RWPE1 (cell line): Measurements from ENCODE around the gene TPO.

Experiments
- CTCF ChIA-PET: fragments of 350-600 bp; sonication (Branson Sonifier 250); formaldehyde crosslinking; extraction: SDS; loops from one replicate; lab custom pipeline; 2021; lab: Yijun Ruan, JAX
- POLR2A ChIA-PET: fragments of 400-600 bp; formaldehyde crosslinking; extraction: SDS; loops from one replicate; lab custom pipeline; 2020; ENCODE audit warnings: antibody characterized with exemption; ENCODE audit not compliant: low non-redundant PET; lab: Yijun Ruan, JAX
- DNase-seq: peaks from one replicate; pipeline ENCODE4 v3.0.0; 2012; ENCODE audit warnings: low spot score
- H3K27ac ChIP-seq: fragments of 450-650 bp; 2 replicates; pipeline ENCODE4 v1.5.1; 2017
- CTCF ChIP-seq: fragments of 450-650 bp; conservative IDR thresholded peaks from 2 replicates; pipeline ENCODE4 v1.5.1; 2017; ENCODE audit warnings: low read depth, mild to moderate bottlenecking

The TPO gene

GRCh38 chr2:1538663-1539062, 125.4 kb downstream of the TPO start:
- CTCF ChIA-PET = interaction anchor here (0.8 kb wide), 1 partner anchor 1481 kb away, joined by 3 read pairs; no protein-coding TSS in a partner anchor
- DNase-seq = peak; percentile 25
- no peak for TF ChIP-seq CTCF

GRCh38 chr2:1539441-1539840, 126.2 kb downstream of the TPO start:
- ChIA-PET POLR2A (no interaction called here), CTCF (no interaction called here)
- H3K27ac ChIP-seq = no peak overlapping the region
- TF ChIP-seq CTCF = no peak
- DNase-seq = no peak

More at GRCh38 chr2:1538663-1539062, 125.4 kb downstream of the TPO start:
- no peak overlapping the region for H3K27ac ChIP-seq
- POLR2A ChIA-PET = no interaction called here

- no peak for TF ChIP-seq CTCF
- H3K27ac ChIP-seq = no peak overlapping the region
- CTCF ChIA-PET = no interaction called here
- no peak for DNase-seq
- POLR2A ChIA-PET = no interaction called here
Measured at GRCh38 chr2:1539973-1540372, 126.7 kb downstream of the TPO start.

- ChIA-PET POLR2A (no interaction called here), CTCF (no interaction called here)
- DNase-seq = no peak
Measured at GRCh38 chr2:1540481-1540880, 127.2 kb downstream of the TPO start.

GRCh38 chr2:1541040-1541439, 127.8 kb downstream of the TPO start:
- H3K27ac ChIP-seq = no peak overlapping the region
- DNase-seq = no peak
- CTCF ChIA-PET = no interaction called here
- POLR2A ChIA-PET = no interaction called here
- no peak for TF ChIP-seq CTCF

More at GRCh38 chr2:1540481-1540880, 127.2 kb downstream of the TPO start:
- TF ChIP-seq CTCF = no peak
- no peak overlapping the region for H3K27ac ChIP-seq

- H3K27ac ChIP-seq = no peak overlapping the region
- no peak for DNase-seq
- ChIA-PET CTCF (interaction anchor here (0.6 to 1.2 kb wide), 2 partner anchors 9 to 110 kb away, joined by 4 to 5 read pairs; no protein-coding TSS in a partner anchor), POLR2A (no interaction called here)
- TF ChIP-seq CTCF = no peak
Measured at GRCh38 chr2:1541819-1542475, 128.7 kb downstream of the TPO start.
